NCI-H2029 treated with DMSO at 0.1 percent for 48 hours (cell line): ENCODE results near the gene CIB4.

Experiments used
- DNase-seq: peaks from one replicate; lab custom pipeline; 2025; lab: John Stamatoyannopoulos, UW

The CIB4 gene

DNA sequence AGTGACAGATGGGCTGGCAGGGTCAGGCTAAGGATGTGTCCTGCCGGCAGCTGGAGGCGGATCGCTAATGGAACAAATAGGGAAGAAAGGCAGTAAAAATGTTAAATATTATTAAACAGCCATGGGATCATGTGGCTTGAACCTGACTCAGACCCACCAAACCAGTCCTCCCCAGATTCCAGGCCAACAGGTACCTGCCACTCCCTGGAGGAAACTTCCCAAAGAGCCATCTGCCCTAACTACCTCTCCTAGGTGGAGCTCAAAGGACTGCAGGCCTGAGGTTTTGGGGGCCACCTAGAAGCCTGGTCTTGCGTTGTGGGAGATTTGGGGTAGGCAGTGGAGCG is 34.3 kb downstream of the CIB4 start:
- no peak for DNase-seq

DNA sequence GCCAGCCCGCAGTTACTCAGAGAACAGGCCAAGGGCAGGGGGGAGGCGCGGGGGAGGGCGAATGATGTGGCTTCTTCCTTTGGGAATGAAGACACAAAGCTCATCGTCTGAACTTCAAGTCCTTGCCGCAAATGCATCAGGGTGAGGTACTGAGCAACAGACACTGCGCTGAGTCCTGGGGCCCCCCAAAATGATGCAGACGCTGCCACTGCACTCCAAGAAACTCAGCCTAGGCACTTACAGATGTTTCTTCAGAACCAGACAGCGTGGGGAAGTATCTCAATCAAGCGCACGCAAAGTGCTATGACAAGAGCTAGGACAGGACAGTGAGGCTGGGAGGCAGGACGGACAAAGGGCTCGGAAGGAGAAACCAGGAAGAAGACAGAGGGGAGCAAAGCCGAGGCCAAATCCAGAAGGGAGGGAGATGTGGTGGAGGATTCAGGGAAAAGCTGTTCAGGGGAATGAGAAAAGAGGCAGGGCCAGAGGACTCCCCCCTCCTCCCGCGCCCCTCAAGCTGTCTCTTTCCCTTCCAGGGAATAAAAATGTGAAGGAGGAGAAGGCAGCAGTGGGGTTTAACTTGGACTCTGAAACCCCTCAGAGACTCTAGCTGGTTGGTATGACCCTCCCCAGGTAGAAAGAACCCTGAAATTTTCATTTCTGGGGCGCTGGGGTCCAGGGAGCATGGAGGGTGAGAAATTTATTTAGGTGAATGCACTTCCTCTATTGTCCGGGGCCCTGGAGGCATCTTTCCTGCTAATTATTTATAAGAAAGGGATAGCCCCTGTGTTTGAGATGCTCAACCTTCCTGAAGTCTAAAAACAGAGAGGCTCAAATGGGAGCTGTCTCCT is 34.9 kb downstream of the CIB4 start:
- DNase-seq, result no peak

- peak; percentile 44 for DNase-seq
Observed at GRCh38 chr2:26605195-26605998, 35.8 kb downstream of the CIB4 start.

- no peak for DNase-seq
Observed at GRCh38 chr2:26602575-26602974, 38.6 kb downstream of the CIB4 start.

DNA sequence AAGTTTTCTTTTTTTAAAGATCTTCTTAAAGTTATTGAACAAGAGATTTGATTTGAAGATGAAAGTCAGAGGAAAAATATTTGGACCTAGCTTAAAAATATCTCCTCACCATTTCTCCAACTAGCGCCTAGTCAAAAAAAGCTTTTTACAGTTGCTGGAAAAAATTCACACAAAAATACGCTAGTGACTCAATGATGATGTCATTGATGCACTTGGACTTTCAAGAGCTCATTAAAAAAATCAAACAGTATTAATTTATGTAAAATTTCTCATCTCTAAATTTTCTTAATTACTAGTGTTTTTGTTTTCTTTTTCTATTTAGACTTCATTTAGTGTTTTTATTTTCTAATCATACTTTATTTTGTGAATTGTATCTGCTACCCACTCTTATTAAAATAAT is 41.8 kb downstream of the CIB4 start:
- no peak for DNase-seq

- no peak for DNase-seq
Observed at GRCh38 chr2:26598996-26599373, 42.2 kb downstream of the CIB4 start.

- DNase-seq, result no peak
Observed at GRCh38 chr2:26598336-26598995, 42.7 kb downstream of the CIB4 start.

GRCh38 chr2:26597197-26597596 is 44.0 kb downstream of the CIB4 start:
- no peak for DNase-seq

GRCh38 chr2:26595146-26595545 is 46.0 kb downstream of the CIB4 start:
- DNase-seq, result no peak

DNA sequence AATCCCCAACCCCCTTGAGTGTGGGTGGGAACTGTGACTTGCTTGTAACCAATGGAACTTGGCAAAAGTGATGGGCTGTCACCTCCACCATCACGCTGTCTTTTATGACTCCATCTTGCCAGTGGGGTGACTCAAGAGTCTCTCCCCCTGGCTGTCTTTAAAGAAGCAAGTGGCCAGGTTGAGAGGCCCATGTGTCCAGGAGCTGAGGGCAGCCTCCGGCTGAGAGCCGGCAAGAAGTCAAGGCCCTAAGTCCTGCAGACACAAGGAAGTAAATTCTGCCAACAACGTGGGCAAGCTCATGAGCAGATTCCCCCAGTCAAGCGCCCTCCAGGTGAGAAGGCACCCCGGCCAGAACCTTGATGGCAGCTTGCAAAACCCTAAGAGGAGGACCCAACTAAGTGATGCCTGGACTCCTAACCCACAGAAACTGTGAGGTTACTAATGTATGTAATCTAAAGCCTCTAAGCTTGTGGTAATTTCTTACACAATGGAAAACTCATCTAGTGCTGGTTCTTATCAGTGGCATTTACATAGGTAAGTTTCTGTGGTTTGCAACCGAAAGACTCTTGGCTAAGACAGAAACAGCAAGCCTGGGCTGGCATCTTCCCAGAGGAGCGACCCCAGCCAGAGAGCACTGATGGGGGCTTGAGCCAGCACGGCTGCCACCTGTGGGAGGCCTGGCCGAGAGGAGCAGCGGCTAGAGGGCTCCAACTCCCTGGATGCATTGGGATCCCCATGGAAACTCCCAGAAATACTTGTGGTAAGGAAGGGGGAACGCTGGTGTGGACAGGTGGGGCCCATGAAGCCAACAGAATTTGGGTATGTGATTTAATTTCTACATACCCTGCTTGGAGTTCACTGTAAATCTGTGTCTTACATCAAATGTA is 49.3 kb downstream of the CIB4 start:
- no peak for DNase-seq

GRCh38 chr2:26590980-26591618 is 50.1 kb downstream of the CIB4 start:
- DNase-seq, result no peak

DNA sequence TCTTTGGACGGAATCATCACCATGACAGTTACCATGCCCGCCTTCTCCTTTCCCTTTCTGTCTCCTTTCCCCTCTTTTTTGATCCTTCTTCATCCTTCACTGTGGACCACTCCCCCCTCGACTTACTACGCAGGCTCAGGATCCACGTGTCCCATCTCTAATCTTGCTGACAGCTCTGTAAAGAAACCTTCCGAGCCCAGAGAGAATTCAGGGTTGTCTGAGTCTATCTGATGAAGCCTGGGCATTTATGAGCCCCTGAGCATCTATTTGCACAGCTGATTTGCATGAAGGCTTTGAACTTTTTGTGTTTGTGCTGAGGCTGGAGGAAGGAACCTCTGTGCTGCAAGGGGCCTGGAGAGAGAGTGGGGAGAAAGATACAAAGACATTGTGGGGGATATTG is 50.7 kb downstream of the CIB4 start:
- DNase-seq, result no peak

- DNase-seq, result no peak
Observed at GRCh38 chr2:26588576-26588975, 52.6 kb downstream of the CIB4 start.

GRCh38 chr2:26587994-26588393 is 53.2 kb downstream of the CIB4 start:
- DNase-seq, result no peak

DNA sequence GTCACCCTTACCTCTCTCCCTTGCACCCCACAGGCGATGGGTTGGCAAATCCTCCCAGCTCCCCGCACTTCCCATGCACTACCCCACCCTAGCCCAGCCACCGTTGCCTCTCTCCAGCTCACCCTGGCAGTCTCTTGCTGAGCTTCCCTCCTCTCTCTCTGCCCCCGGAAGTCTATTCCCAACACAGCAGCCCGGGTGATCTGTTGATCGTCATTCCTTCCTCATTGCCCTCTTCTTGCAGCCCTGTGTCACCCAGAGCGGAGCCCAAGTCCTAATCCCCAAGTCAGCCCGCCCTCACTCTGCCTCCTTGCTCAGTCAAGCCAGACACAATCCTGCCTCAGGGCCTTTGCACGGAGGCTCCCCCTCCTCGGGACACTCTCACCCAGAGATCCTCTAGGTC is 55.2 kb downstream of the CIB4 start:
- DNase-seq, result no peak

DNA sequence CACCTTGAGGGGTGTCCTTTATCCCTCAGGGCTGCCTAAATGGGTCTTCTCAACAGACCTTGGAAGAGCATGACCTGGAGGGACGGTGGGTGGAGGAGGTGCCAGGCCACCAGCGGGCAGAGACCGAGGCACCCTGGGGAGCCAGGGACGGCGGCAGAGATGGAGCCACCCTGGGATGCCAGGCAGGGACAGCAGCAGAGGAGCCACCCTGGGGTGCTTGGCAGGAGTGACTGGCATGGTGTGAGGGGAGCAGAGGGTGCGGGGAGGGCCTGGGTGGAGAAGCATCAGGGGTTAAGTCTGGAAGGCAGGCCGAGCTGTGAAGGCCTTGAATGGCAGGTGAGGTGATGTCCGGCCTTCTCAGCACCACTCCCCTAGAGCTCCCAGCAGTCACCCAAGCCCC is 56.1 kb downstream of the CIB4 start:
- no peak for DNase-seq

DNA sequence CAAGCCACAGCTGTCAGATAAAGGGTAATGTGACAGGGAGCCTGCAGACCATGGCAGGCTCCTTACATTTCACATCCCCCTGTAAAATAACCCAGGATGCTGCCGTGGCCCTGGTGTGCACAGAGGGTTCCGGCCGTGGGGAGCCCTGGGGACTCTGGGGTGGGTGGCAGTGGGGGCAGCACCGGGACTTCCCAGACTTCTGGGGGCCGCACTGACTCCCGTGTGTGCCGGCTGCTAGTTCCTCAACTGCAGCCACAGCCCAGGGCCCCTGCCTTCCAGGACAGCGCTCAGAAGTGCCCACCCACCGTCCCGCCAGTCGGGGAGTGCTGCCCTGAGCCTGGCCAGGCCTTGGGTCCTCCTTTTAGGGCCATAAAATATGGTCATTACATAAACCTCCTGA is 56.5 kb downstream of the CIB4 start:
- DNase-seq, result no peak

DNA sequence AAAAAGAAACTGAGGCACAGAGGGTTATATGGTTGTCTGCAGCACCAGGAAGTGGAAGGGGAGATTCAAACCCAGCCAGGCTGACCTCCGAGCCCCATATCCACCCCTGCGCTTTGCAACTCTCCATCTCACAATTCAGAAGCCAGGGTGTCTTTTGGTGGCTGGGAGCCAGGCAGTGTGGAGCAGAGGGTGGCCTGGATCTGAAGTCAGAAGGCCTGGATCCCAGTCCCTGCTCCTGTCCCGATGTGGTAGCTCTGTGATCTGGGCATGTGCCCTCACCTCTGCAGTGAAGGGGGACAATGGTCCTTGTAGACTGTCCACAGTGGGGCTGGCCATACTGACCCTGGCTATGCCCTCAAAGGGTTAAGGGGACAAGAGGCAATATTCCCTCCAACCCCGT is 57.0 kb downstream of the CIB4 start:
- DNase-seq, result no peak

DNA sequence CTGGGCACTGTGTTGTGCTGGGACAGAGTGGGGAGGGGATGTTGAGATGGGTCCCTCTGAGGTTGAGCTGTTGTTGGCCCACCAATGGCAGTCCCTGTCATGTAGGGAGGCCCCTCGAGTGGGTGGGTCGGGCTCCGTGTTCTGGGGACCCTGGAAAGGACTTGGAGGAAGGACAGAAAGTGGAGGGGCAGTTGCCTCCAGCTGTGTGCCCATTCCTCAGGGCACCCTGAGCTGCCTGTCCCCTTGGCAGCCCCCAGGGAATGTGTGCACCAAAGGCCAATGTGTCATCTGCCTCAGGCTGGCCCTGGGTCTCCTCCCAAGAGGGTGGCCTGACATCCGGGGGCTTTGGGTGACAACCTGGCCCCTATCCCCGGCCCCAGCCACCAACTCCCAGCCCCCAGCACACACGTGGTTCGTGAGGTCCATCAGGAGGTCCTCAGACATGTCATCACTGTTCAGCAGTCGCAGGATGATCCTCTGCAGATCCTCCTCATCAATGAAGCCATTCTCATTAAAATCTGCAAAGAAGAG is 57.7 kb downstream of the CIB4 start:
- no peak for DNase-seq

DNA sequence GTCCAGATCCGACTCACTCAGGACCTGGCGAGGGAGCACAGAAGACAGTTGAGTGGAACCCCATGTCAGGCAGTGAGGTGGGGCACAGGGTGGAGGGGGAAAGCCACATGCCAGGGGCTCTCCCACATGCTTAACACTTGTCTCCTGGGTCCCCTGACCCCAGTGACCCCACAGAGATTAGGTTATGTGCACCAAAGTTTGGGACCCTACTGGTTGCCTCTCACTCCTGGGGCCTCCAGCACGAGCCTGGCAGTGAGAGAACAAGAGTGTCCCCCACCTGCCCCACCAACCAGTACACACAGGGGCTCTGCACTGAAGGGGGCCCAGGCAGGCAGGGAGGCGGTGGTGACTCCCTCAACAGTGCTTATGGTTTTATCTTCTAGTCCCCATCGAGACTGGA is 58.3 kb downstream of the CIB4 start:
- no peak for DNase-seq
